Transverse colon (tissue), 4 donors: ENCODE results near the gene ROPN1B.
"Not testable (repeated sequence)": the region's sequence is repeated elsewhere in the genome, so short reads cannot be mapped to it uniquely, and the experiment has no call there.

Experiments
- EP300 ChIP-seq: sonication (generic); formaldehyde crosslinking; IDR thresholded peaks from one replicate; pipeline ENCODE4 v1.6.1; 2017; ENCODE audit warnings: antibody characterized with exemption, low read depth
- POLR2A ChIP-seq: fragments of 450-650 bp; IDR thresholded peaks from one replicate; pipeline ENCODE4 v1.6.1; 2016; ENCODE audit warnings: antibody characterized with exemption, mild to moderate bottlenecking, moderate library complexity
- POLR2AphosphoS5 ChIP-seq, 3 donors: sonication (generic); formaldehyde crosslinking; IDR thresholded peaks; one replicate each; pipeline ENCODE4 v1.6.1; 2016; ENCODE audit warnings: antibody characterized with exemption in 3 of 3
- TF ChIP-seq, protein P1 (sequence below), 5 experiments: fragments of 200-600 bp in 3 of 5; fragments of 450-650 bp in 2 of 5; sonication (generic) in 3 of 5; IDR thresholded peaks; 1 replicate in 2 of 5; 2 replicates in 3 of 5; pipeline ENCODE4 v1.5.1; 2016 to 2017; ENCODE audit warnings: antibody characterized with exemption in 5 of 5, inconsistent platforms in 3 of 5, mild to moderate bottlenecking in 2 of 5, moderate library complexity in 1 of 5

DNA sequence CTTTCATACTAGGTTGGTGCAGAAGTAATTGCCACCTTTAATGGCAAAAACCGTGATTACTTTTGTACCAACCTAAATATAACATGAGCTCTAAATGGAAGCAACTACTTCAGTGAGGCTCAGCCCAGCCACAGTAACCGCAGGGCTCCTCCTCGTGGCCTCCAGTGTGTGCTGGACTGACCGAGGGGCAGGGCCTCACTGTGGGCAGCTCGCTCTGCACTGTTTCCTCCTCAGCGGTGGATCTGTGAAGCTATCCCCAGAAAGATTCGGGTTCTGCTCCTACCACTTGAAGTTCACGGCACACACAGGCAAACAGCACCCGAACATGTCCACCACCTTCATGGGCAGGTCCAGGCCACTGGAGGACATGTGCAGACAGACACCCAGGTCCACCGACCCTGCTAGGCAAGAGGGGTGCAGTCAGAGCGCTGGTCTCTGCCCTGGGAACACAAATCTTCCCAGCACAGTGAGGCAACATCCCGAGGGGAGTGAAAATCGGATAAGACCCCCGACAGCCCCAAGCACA lies 37.6 kb upstream of the ROPN1B start:
- TF ChIP-seq POLR2A; EP300; POLR2AphosphoS5 (IDR thresholded peaks at IDR 0.05): not testable (repeated sequence)
- TF ChIP-seq, protein P1, sequence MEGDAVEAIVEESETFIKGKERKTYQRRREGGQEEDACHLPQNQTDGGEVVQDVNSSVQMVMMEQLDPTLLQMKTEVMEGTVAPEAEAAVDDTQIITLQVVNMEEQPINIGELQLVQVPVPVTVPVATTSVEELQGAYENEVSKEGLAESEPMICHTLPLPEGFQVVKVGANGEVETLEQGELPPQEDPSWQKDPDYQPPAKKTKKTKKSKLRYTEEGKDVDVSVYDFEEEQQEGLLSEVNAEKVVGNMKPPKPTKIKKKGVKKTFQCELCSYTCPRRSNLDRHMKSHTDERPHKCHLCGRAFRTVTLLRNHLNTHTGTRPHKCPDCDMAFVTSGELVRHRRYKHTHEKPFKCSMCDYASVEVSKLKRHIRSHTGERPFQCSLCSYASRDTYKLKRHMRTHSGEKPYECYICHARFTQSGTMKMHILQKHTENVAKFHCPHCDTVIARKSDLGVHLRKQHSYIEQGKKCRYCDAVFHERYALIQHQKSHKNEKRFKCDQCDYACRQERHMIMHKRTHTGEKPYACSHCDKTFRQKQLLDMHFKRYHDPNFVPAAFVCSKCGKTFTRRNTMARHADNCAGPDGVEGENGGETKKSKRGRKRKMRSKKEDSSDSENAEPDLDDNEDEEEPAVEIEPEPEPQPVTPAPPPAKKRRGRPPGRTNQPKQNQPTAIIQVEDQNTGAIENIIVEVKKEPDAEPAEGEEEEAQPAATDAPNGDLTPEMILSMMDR (IDR thresholded peaks at IDR 0.05) = not testable (repeated sequence)
